Dermis blood vessel endothelial cell (primary cell): ENCODE data around the gene CCDC13. TPM values are rescaled to one million over a fixed set of nuclear protein-coding genes. Genes with fewer than 3 reads are reported as not detected.
"Not testable (repeated sequence)": the region's sequence is repeated elsewhere in the genome, so short reads cannot be mapped to it uniquely, and the experiment has no call there.

Experiments used
- DNase-seq: peaks from one replicate; pipeline ENCODE4 v3.0.0; 2010
- total RNA-seq: library from RNA; depleted of rRNA; stranded (reverse); fragments of >200 nt; gene quantifications from 2 replicates; pipeline ENCODE4 v1.2.3, GENCODE V29; 2014

The CCDC13 gene
- total RNA-seq: 0.28 and 1.0 TPM in 2 replicates

- peak; percentile 95 for DNase-seq
Measured at GRCh38 chr3:42772670-42773408, at the start of gene CCDC13. Gene CCDC13 (minus strand): TSS chr3:42773253. CDS start chr3:42758345, 14,908 bp downstream.

GRCh38 chr3:42822828-42823227 lies 49.8 kb upstream of the CCDC13 start:
- DNase-seq: no peak

GRCh38 chr3:42820746-42821051 lies 47.6 kb upstream of the CCDC13 start:
- DNase-seq: no peak

GRCh38 chr3:42819351-42819965 lies 46.4 kb upstream of the CCDC13 start:
- peak; percentile 17 for DNase-seq

- DNase-seq: no peak
Measured at GRCh38 chr3:42815826-42816225, 42.8 kb upstream of the CCDC13 start.

GRCh38 chr3:42814914-42815507 lies 42.0 kb upstream of the CCDC13 start:
- no peak for DNase-seq

- no peak for DNase-seq
Measured at GRCh38 chr3:42814246-42814645, 41.2 kb upstream of the CCDC13 start.

GRCh38 chr3:42811118-42811883 lies 38.2 kb upstream of the CCDC13 start:
- not testable (repeated sequence) for DNase-seq

GRCh38 chr3:42810706-42811105 lies 37.7 kb upstream of the CCDC13 start:
- not testable (repeated sequence) for DNase-seq

GRCh38 chr3:42809202-42809601 lies 36.1 kb upstream of the CCDC13 start, which contains the start of gene ACKR2:
Gene ACKR2 (plus strand): TSS chr3:42809445. CDS start chr3:42864503, 55,058 bp downstream.
- no peak for DNase-seq

GRCh38 chr3:42807929-42808328 lies 34.9 kb upstream of the CCDC13 start:
- no peak for DNase-seq

- DNase-seq: peak; percentile 23
Measured at GRCh38 chr3:42805141-42805821, 32.2 kb upstream of the CCDC13 start.

- DNase-seq: no peak
Measured at GRCh38 chr3:42804831-42805132, 31.7 kb upstream of the CCDC13 start.

GRCh38 chr3:42804106-42804830 lies 31.2 kb upstream of the CCDC13 start, which contains the start of gene HIGD1A:
Gene HIGD1A (minus strand): TSS chr3:42804490. CDS start chr3:42794253, 10,237 bp downstream.
- DNase-seq: peak; percentile 97

GRCh38 chr3:42803414-42804105 lies 30.5 kb upstream of the CCDC13 start:
- DNase-seq: no peak

GRCh38 chr3:42802876-42803413 lies 29.9 kb upstream of the CCDC13 start:
- no peak for DNase-seq

- no peak for DNase-seq
Measured at GRCh38 chr3:42801784-42802183, 28.7 kb upstream of the CCDC13 start.

GRCh38 chr3:42801048-42801620 lies 28.1 kb upstream of the CCDC13 start:
- no peak for DNase-seq

- no peak for DNase-seq
Measured at GRCh38 chr3:42800251-42800650, 27.2 kb upstream of the CCDC13 start.

- DNase-seq: no peak
Measured at GRCh38 chr3:42799376-42799775, 26.3 kb upstream of the CCDC13 start.
